ACC112 (cell line): ENCODE results near the gene SLC1A2.

Experiments
- H2AFZ ChIP-seq: fragments of 200-600 bp; sonication (generic); one replicate; pipeline ENCODE4 v1.6.0; 2017; ENCODE audit warnings: antibody characterized with exemption, low read length; ENCODE audit not compliant: unreplicated experiment
- H3K27ac ChIP-seq: fragments of 200-600 bp; sonication (generic); 2 replicates; pipeline ENCODE4 v1.5.1; 2014; ENCODE audit warnings: low read depth, mild to moderate bottlenecking, antibody characterized with exemption, low read length, moderate library complexity
- H3K27me3 ChIP-seq: fragments of 200-600 bp; sonication (generic); 2 replicates; pipeline ENCODE4 v1.6.1; 2014; ENCODE audit warnings: mild to moderate bottlenecking, antibody characterized with exemption, low read length, moderate library complexity, mixed read lengths; ENCODE audit not compliant: insufficient read depth
- H3K36me3 ChIP-seq: fragments of 200-600 bp; sonication (generic); 2 replicates; pipeline ENCODE4 v1.6.1; 2016; ENCODE audit warnings: mild to moderate bottlenecking, antibody characterized with exemption, low read length, moderate library complexity, mixed read lengths; ENCODE audit not compliant: insufficient read depth
- H3K4me1 ChIP-seq: fragments of 200-600 bp; sonication (generic); one replicate; pipeline ENCODE4 v1.6.1; 2016; ENCODE audit warnings: low read length, mixed read lengths; ENCODE audit not compliant: insufficient read depth, unreplicated experiment, control insufficient read depth
- H3K4me3 ChIP-seq: fragments of 200-600 bp; sonication (generic); 2 replicates; pipeline ENCODE4 v1.5.1; 2014; ENCODE audit warnings: mild to moderate bottlenecking, low read depth, low read length
- H3K79me2 ChIP-seq: fragments of 200-600 bp; sonication (generic); one replicate; pipeline ENCODE4 v1.6.0; 2016; ENCODE audit warnings: low read length; ENCODE audit not compliant: control insufficient read depth, unreplicated experiment, insufficient read depth

The SLC1A2 gene

GRCh38 chr11:35432464-35432863 lies 13.1 kb upstream of the SLC1A2 start:
- no peak overlapping the region for H3K4me3 ChIP-seq
- H3K36me3 ChIP-seq = 0 out of 2 replicates have a peak, but pooled peaks cover 5% of the 10 kb centered on the region
- no peaks in the 10 kb centered on the region for H3K79me2 ChIP-seq
- peaks cover 2% of the 10 kb centered on the region for H3K4me1 ChIP-seq
- H3K27ac ChIP-seq = no peak overlapping the region
- no peak overlapping the region for H2AFZ ChIP-seq
- H3K27me3 ChIP-seq = peaks cover 36% of the 10 kb centered on the region

- Histone ChIP-seq H3K4me3 (peak overlapping the region; percentile 24; the same call in 1 of the 2 replicates), H3K27me3 (peaks cover 73% of the 10 kb centered on the region), H2AFZ (no peak overlapping the region), H3K4me1 (peaks cover 15% of the 10 kb centered on the region), H3K27ac (no peak overlapping the region), H3K36me3 (0 out of 2 replicates have a peak, but pooled peaks cover 5% of the 10 kb centered on the region), H3K79me2 (no peaks in the 10 kb centered on the region)
Measured at GRCh38 chr11:35427071-35427470, 7.7 kb upstream of the SLC1A2 start.

GRCh38 chr11:35426351-35426750 lies 7.0 kb upstream of the SLC1A2 start:
- H2AFZ ChIP-seq = no peak overlapping the region
- no peak overlapping the region for H3K27ac ChIP-seq
- H3K4me1 ChIP-seq = peaks cover 15% of the 10 kb centered on the region
- no peaks in the 10 kb centered on the region for H3K79me2 ChIP-seq
- no peak overlapping the region for H3K4me3 ChIP-seq
- peaks cover 76% of the 10 kb centered on the region for H3K27me3 ChIP-seq
- H3K36me3 ChIP-seq = no peaks in the 10 kb centered on the region

- Histone ChIP-seq H2AFZ (no peak overlapping the region), H3K4me3 (no peak overlapping the region), H3K79me2 (no peaks in the 10 kb centered on the region), H3K27me3 (peaks cover 76% of the 10 kb centered on the region), H3K27ac (no peak overlapping the region), H3K36me3 (no peaks in the 10 kb centered on the region), H3K4me1 (peaks cover 15% of the 10 kb centered on the region)
Measured at GRCh38 chr11:35425603-35426212, 6.3 kb upstream of the SLC1A2 start.

- H3K79me2 ChIP-seq = no peaks in the 10 kb centered on the region
Measured at GRCh38 chr11:35424157-35424940, 5.0 kb upstream of the SLC1A2 start.

GRCh38 chr11:35420371-35420770 lies 1.0 kb upstream of the SLC1A2 start:
- H3K27me3 ChIP-seq = peaks cover 100% of the 10 kb centered on the region
- no peak overlapping the region for H2AFZ ChIP-seq
- H3K4me3 ChIP-seq = no peak overlapping the region
- H3K4me1 ChIP-seq = no peaks in the 10 kb centered on the region
- H3K27ac ChIP-seq = no peak overlapping the region
- H3K36me3 ChIP-seq = no peaks in the 10 kb centered on the region
- H3K79me2 ChIP-seq = no peaks in the 10 kb centered on the region

More at GRCh38 chr11:35424157-35424940, 5.0 kb upstream of the SLC1A2 start:
- H3K36me3 ChIP-seq = no peaks in the 10 kb centered on the region
- no peak overlapping the region for H3K27ac ChIP-seq
- peaks cover 81% of the 10 kb centered on the region for H3K27me3 ChIP-seq
- no peak overlapping the region for H2AFZ ChIP-seq
- no peak overlapping the region for H3K4me3 ChIP-seq
- H3K4me1 ChIP-seq = peaks cover 15% of the 10 kb centered on the region

GRCh38 chr11:35419830-35420333 lies 524 bp upstream of the SLC1A2 start:
- no peaks in the 10 kb centered on the region for H3K79me2 ChIP-seq
- no peak overlapping the region for H2AFZ ChIP-seq
- no peak overlapping the region for H3K27ac ChIP-seq
- H3K27me3 ChIP-seq = peaks cover 100% of the 10 kb centered on the region
- no peaks in the 10 kb centered on the region for H3K4me1 ChIP-seq
- H3K4me3 ChIP-seq = peak overlapping the region; percentile 71
- H3K36me3 ChIP-seq = no peaks in the 10 kb centered on the region

GRCh38 chr11:35418282-35419183 lies 825 bp downstream of the SLC1A2 start:
- H2AFZ ChIP-seq = no peak overlapping the region
- H3K27me3 ChIP-seq = peaks cover 99% of the 10 kb centered on the region
- no peaks in the 10 kb centered on the region for H3K79me2 ChIP-seq
- H3K4me1 ChIP-seq = no peaks in the 10 kb centered on the region
- H3K4me3 ChIP-seq = peak overlapping the region; percentile 71
- H3K36me3 ChIP-seq = no peaks in the 10 kb centered on the region
- H3K27ac ChIP-seq = no peak overlapping the region

GRCh38 chr11:35415487-35415886 lies 3.9 kb downstream of the SLC1A2 start:
- Histone ChIP-seq H3K27ac (no peak overlapping the region), H3K79me2 (no peaks in the 10 kb centered on the region), H3K4me3 (no peak overlapping the region), H3K27me3 (peaks cover 78% of the 10 kb centered on the region), H3K36me3 (no peaks in the 10 kb centered on the region), H2AFZ (no peak overlapping the region), H3K4me1 (no peaks in the 10 kb centered on the region)

GRCh38 chr11:35414776-35415175 lies 4.6 kb downstream of the SLC1A2 start:
- H3K4me1 ChIP-seq = no peaks in the 10 kb centered on the region
- H2AFZ ChIP-seq = no peak overlapping the region
- H3K4me3 ChIP-seq = no peak overlapping the region
- peaks cover 71% of the 10 kb centered on the region for H3K27me3 ChIP-seq
- H3K27ac ChIP-seq = no peak overlapping the region
- H3K79me2 ChIP-seq = no peaks in the 10 kb centered on the region
- H3K36me3 ChIP-seq = no peaks in the 10 kb centered on the region
